Measurements from ENCODE around the gene AFAP1L2.

The AFAP1L2 gene

GRCh38 chr10:114307731-114308130, 96.6 kb downstream of the AFAP1L2 start:
- TF ChIP-seq CTCF (conservative IDR thresholded peaks at IDR 0.05), result no peak
- no peak overlapping the region for H3K27ac ChIP-seq

GRCh38 chr10:114306116-114306973, 98.0 kb downstream of the AFAP1L2 start:
- no peak for TF ChIP-seq CTCF (conservative IDR thresholded peaks at IDR 0.05)
- H3K27ac ChIP-seq, result no peak overlapping the region

- TF ChIP-seq CTCF (conservative IDR thresholded peaks at IDR 0.05), result no peak
Measured at GRCh38 chr10:114305521-114305925, 98.8 kb downstream of the AFAP1L2 start.

GRCh38 chr10:114304571-114305421, 99.5 kb downstream of the AFAP1L2 start:
- peak; percentile 39; the same call in 1 of the 2 replicates for TF ChIP-seq CTCF (conservative IDR thresholded peaks at IDR 0.05)
- H3K27ac ChIP-seq, result no peak overlapping the region; the same call in 1 of the 2 replicates

More at GRCh38 chr10:114305521-114305925, 98.8 kb downstream of the AFAP1L2 start:
- H3K27ac ChIP-seq, result no peak overlapping the region

GRCh38 chr10:114304017-114304570, 100.2 kb downstream of the AFAP1L2 start:
- no peak overlapping the region; the same call in 1 of the 2 replicates for H3K27ac ChIP-seq
- peak; percentile 67 for TF ChIP-seq CTCF (conservative IDR thresholded peaks at IDR 0.05)

GRCh38 chr10:114303556-114303955, 100.7 kb downstream of the AFAP1L2 start:
- no peak overlapping the region for H3K27ac ChIP-seq
- TF ChIP-seq CTCF (conservative IDR thresholded peaks at IDR 0.05), result no peak

Data from VCaP (cell line).